LNCAP (cell line): ENCODE measurements around the gene KRTAP10-10.

ENCODE experiments used
- TF ChIP-seq, protein P1 (sequence below): fragments of 450-650 bp; IDR thresholded peaks from 2 replicates; pipeline ENCODE4 v1.5.1; 2017; ENCODE audit warnings: mild to moderate bottlenecking

Gene KRTAP10-10

DNA sequence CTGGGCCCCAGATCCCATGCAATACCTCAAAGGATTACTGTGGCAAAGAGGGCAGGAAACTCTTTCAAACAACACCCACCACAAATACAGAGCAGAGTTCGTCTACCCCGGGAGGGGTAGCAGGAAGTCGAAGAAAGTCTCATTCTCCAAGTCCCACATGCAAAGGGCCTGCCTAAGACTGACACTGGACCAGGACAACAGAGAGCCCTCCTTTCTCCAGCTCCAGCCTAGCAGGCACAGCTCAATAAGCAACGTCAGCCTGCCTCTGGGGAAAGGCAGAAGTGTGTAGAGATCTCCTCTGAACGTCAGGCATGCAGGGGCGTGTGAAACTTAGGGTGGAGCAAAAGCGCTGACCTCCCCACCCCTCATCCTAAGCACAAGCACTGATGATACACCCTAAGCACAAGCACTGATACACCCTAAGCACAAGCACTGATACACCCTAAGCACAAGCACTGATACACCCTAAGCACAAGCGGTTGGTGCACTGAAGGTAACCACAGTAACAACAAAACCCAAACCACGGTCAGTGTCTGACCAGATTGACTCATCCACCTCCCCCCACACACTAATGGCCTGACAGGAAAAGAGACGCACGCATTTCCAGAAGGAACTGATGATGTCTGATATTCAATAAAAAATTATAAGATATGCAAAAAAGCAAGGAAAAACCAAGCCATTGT, 21.9 kb downstream of the KRTAP10-10 start:
- TF ChIP-seq, protein P1, sequence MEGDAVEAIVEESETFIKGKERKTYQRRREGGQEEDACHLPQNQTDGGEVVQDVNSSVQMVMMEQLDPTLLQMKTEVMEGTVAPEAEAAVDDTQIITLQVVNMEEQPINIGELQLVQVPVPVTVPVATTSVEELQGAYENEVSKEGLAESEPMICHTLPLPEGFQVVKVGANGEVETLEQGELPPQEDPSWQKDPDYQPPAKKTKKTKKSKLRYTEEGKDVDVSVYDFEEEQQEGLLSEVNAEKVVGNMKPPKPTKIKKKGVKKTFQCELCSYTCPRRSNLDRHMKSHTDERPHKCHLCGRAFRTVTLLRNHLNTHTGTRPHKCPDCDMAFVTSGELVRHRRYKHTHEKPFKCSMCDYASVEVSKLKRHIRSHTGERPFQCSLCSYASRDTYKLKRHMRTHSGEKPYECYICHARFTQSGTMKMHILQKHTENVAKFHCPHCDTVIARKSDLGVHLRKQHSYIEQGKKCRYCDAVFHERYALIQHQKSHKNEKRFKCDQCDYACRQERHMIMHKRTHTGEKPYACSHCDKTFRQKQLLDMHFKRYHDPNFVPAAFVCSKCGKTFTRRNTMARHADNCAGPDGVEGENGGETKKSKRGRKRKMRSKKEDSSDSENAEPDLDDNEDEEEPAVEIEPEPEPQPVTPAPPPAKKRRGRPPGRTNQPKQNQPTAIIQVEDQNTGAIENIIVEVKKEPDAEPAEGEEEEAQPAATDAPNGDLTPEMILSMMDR, result no peak

DNA sequence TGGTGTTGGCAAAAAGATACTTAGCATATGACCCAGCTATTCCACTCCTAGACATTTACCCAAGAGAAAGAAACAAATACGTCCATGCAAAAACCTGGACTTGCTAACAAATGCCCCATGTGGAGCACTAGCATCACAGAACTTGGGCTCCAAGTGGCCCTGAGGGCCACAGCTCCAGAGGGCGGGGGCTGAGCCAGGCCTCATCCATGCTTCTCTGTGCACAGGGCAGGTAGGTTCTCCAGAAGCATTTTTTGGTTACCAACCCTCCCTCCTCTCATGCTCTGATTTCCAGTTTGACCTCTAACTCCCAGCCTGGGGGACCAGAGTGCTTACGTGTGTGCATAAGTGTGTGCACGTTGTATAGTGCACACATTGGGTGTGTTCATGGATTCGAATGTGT, 27.5 kb downstream of the KRTAP10-10 start:
- TF ChIP-seq, protein P1, result no peak

DNA sequence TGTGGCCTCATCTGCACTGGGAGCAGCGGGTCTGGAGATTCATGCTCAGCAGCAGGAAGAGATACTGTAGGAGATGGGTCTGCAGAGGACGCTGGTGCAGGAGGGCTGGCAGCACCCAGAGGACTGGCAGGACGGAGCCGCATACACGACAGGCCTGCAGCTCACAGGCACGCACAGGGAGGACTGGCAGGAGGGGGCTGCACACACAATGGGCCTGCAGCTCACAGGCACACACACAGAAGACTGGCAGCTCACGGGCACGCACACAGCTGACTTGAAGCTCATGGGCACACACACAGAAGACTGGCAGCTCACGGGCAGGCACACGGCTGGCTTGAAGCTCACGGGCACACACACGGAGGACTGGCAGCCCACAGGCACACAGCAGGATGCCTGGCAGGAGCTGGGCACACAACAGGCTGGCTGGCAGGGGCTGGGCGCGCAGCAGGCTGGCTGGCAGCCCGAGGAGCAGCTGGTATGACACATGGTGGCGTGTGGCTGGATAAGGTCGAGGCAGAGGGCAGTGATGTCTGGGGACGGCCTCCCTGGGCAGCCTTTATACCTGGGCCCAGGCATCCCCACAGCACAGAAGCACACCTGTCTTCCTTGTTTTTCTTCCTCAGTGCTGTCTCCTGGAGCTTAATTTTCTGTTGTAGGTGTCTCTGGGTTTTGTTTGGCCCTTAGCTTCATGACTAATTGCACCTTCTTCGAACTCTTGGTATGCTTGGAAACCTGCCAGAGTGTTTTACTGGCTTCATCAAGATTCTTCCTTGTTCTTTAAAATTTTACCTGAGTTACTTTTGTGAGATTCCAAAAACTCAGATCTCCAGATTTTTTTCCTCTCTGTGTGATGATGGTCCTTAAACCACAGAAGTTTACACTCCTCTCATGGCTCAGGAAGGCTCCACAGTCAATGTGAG, 29.5 kb downstream of the KRTAP10-10 start, which contains the start of gene KRTAP12-2:
Gene KRTAP12-2 (minus strand): TSS at position 527 of the 920 bp plus-strand sequence. CDS start 41 bp downstream, at position 486.
- TF ChIP-seq, protein P1, result no peak

DNA sequence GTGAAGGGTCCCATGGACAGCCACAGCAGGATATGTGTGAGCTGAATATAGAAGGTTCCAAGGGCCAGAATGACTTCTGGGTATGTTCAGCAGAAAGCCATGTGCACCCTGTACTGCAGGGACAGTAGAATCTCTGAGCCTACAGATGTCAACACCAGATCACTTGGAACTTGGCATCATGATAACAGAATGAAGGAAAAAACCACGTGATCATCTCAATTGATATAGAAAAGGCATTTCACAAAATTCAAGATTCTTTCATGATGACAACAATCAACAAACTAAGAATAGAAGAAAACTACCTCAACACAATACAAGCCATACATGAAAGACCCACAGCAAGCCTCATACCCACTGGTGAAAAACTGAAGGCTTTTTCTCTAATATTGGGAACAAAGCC, 30.5 kb downstream of the KRTAP10-10 start:
- TF ChIP-seq, protein P1, result no peak

DNA sequence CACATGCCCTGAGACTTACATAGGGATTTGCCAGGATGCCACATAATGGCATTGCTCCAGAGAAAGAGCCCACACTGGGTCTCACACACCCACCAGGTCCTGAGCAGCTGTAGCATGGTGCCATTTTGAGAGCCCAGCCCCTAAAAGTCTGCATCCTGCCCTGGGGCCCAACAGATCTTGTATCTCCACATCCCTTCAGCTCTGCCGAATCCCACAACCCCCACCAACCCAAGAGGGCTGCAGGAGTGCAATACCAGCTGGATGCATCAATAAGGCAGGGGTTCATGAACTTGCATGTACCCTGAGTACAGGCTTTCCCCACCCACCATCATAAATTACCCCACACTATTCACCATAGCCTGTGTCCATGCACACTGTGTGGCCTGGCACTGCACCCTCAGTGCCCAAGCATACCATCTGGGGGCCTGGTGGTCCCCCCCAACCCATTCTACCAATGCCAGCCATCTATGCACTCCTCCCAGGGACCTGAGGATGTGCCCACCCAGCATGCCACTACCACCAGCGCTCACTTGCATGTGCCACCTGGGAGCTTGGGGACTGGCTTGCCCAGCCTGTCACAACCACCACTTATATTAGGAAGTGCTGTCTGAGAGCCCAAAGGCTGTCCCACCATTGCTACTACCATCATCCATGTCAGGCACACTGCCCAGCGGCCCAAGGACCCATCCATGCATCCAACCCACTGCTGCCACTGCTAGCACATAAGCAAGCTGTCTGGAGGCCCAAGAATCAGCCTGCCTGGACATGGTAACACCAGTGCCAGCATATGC, 33.7 kb downstream of the KRTAP10-10 start:
- TF ChIP-seq, protein P1, result no peak

DNA sequence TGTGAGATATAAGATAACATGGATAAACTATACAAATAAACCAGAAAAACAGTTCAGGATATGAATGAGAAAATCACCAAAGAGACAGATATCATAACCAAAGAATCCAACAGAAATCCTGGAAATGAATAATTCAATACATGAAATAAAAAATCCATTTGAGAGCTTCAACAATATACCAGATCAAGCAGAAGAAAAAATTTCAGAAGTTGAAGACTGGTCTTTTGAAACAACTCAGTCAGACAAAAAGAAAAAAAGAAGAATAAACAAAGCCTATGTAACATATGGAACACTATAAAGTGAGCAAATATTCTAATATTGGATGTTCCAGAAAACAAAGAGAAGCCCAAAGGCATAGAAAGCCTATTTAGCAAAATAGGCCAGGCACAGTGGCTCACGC, 34.8 kb downstream of the KRTAP10-10 start:
- TF ChIP-seq, protein P1, result no peak

DNA sequence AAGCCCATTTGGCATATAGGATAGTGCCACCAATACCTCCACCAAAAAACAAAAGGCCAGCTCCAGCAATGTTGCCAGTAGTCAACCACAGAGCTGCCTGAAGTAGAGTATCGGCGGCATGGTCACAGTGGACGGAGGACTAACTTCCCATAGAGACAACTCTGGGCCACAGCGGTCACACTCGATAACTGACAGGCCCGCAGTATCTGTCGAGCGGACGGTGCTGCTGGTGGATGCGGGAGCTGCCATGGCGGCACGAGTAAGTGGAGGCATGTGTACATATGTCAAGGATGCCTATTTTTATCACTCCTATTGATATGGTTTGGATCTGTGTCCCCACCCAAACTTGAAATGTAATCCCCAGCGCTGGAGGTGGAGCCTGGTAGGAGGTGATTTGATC, 40.7 kb downstream of the KRTAP10-10 start:
- TF ChIP-seq, protein P1, result no peak
